Adipose tissue (tissue), 3 donors: Measurements from ENCODE around the gene SULT1A4. TPM values are rescaled to one million over a fixed set of nuclear protein-coding genes. Genes with fewer than 3 reads are reported as not detected.

Experiments used
- polyA plus RNA-seq, 3 donors: library from polyadenylated mRNA; stranded (reverse); fragments of 200-250 nt; gene quantifications; one replicate each; pipeline ENCODE4 v1.2.3, GENCODE V29; 2013
- donor health status: healthy with polysubstance abuse.
- donor health status: Bipolar disorder and iron deficiency.
- donor health status: healthy.

Gene SULT1A4
- polyA plus RNA-seq, 3 donors = 6.9 to 46.0 (median 29.2) TPM

Other genes starting within 250 kb of the SULT1A4 start
- 1 to 10 TPM in 1 of 3 donors, under 1 TPM in 2; 0.47 to 1.9 (median 0.94) TPM for gene NPIPB11, start 53.2 kb upstream of the SULT1A4 start, polyA plus RNA-seq
- gene BOLA2, start 5.6 kb upstream of the SULT1A4 start, polyA plus RNA-seq = 10 to 100 TPM in 2 of 3 donors, 1 to 10 TPM in 1; 7.9 to 21.0 (median 16.6) TPM
- gene SLX1B, start 5.4 kb upstream of the SULT1A4 start, polyA plus RNA-seq = 10 to 100 TPM; 16.5 to 36.7 (median 20.0) TPM
- 10 to 100 TPM; 13.5 to 46.7 (median 21.6) TPM for gene NPIPB12, start 46.5 kb downstream of the SULT1A4 start, polyA plus RNA-seq
- gene SPN, start 203.3 kb downstream of the SULT1A4 start, polyA plus RNA-seq = 1 to 10 TPM in 1 of 3 donors, under 1 TPM in 2; 0.34 to 1.4 (median 0.59) TPM
- 10 to 100 TPM in 2 of 3 donors, 1 to 10 TPM in 1; 3.2 to 18.8 (median 11.4) TPM for gene QPRT, start 219.3 kb downstream of the SULT1A4 start, polyA plus RNA-seq